RWPE1 (cell line): Measurements from ENCODE around the gene BID.
"Not testable (repeated sequence)": the region's sequence is repeated elsewhere in the genome, so short reads cannot be mapped to it uniquely, and the experiment has no call there.

ENCODE experiments used
- CTCF ChIA-PET: fragments of 350-600 bp; sonication (Branson Sonifier 250); formaldehyde crosslinking; extraction: SDS; loops from one replicate; lab custom pipeline; 2021; lab: Yijun Ruan, JAX
- POLR2A ChIA-PET: fragments of 400-600 bp; formaldehyde crosslinking; extraction: SDS; loops from one replicate; lab custom pipeline; 2020; ENCODE audit warnings: antibody characterized with exemption; ENCODE audit not compliant: low non-redundant PET; lab: Yijun Ruan, JAX
- DNase-seq: peaks from one replicate; pipeline ENCODE4 v3.0.0; 2012; ENCODE audit warnings: low spot score
- H3K27ac ChIP-seq: fragments of 450-650 bp; 2 replicates; pipeline ENCODE4 v1.5.1; 2017
- CTCF ChIP-seq: fragments of 450-650 bp; conservative IDR thresholded peaks from 2 replicates; pipeline ENCODE4 v1.5.1; 2017; ENCODE audit warnings: low read depth, mild to moderate bottlenecking

BID gene

GRCh38 chr22:17772249-17772957 is 1.9 kb downstream of the BID start:
- CTCF ChIA-PET = interaction anchor here (1.1 kb wide), 1 partner anchor 18 kb away, joined by 3 read pairs; no protein-coding TSS in a partner anchor
- no peak for TF ChIP-seq CTCF
- POLR2A ChIA-PET = no interaction called here
- no peak overlapping the region for H3K27ac ChIP-seq
- no peak for DNase-seq

- ChIA-PET CTCF (interaction anchor here (1.0 kb wide), 2 partner anchors 15 to 28 kb away, joined by 4 to 6 read pairs; no protein-coding TSS in a partner anchor), POLR2A (no interaction called here)
- no peak for TF ChIP-seq CTCF
- no peak overlapping the region for H3K27ac ChIP-seq
- DNase-seq = no peak
Observed at GRCh38 chr22:17770180-17771077, 3.8 kb downstream of the BID start.

- CTCF ChIA-PET = interaction anchor here (1.0 kb wide), 2 partner anchors 16 to 27 kb away, joined by 4 to 6 read pairs; no protein-coding TSS in a partner anchor
- POLR2A ChIA-PET = no interaction called here
- TF ChIP-seq CTCF = no peak
- H3K27ac ChIP-seq = 0 out of 2 replicates have a peak overlapping the region, but pooled peaks have one; percentile 4
- DNase-seq = no peak
Observed at GRCh38 chr22:17769716-17770082, 4.6 kb downstream of the BID start.

- POLR2A ChIA-PET = no interaction called here
- H3K27ac ChIP-seq = 0 out of 2 replicates have a peak overlapping the region, but pooled peaks have one; percentile 4
- DNase-seq = no peak
- TF ChIP-seq CTCF = no peak
- CTCF ChIA-PET = interaction anchor here (1.0 kb wide), 2 partner anchors 16 to 27 kb away, joined by 4 to 6 read pairs; no protein-coding TSS in a partner anchor
Observed at GRCh38 chr22:17769013-17769715, 5.1 kb downstream of the BID start.

- DNase-seq = no peak
- ChIA-PET CTCF (no interaction called here), POLR2A (no interaction called here)
- no peak overlapping the region for H3K27ac ChIP-seq
- TF ChIP-seq CTCF = no peak
Observed at GRCh38 chr22:17767233-17768065, 6.8 kb downstream of the BID start.

- H3K27ac ChIP-seq, DNase-seq, CTCF ChIA-PET, POLR2A ChIA-PET: not testable (repeated sequence)
Observed at GRCh38 chr22:17764852-17765251, 9.4 kb downstream of the BID start.
